Loucy (cell line): Measurements from ENCODE around the gene TBX19.

Experiments used
- EZH2phosphoT487 ChIP-seq: fragments of 200-600 bp; IDR thresholded peaks from 2 replicates; pipeline ENCODE4 v1.6.1; 2018; ENCODE audit warnings: antibody characterized with exemption, mild to moderate bottlenecking, moderate library complexity, borderline replicate concordance
- TF ChIP-seq, protein P1 (sequence below): fragments of 200-600 bp; sonication (generic); conservative IDR thresholded peaks from 2 replicates; pipeline ENCODE4 v1.5.1; 2014; ENCODE audit warnings: mild to moderate bottlenecking, antibody characterized with exemption, low read length

DNA sequence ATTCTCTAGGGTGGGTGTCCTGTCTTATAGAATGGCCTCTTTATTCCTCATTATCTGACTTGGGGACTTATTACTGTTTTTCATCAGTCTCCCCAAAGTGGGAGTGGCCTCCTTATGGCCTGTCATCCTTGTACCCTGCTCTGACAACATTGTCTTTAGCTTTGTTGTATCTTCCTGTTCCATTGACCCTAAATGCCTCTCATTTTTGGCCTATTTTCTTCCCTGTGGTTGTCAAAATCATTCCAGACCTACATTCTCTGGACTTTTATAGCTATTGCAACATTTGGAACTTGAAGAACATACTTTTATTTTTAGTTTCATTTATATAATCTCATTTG, 45.2 kb upstream of the TBX19 start:
- TF ChIP-seq, protein P1, sequence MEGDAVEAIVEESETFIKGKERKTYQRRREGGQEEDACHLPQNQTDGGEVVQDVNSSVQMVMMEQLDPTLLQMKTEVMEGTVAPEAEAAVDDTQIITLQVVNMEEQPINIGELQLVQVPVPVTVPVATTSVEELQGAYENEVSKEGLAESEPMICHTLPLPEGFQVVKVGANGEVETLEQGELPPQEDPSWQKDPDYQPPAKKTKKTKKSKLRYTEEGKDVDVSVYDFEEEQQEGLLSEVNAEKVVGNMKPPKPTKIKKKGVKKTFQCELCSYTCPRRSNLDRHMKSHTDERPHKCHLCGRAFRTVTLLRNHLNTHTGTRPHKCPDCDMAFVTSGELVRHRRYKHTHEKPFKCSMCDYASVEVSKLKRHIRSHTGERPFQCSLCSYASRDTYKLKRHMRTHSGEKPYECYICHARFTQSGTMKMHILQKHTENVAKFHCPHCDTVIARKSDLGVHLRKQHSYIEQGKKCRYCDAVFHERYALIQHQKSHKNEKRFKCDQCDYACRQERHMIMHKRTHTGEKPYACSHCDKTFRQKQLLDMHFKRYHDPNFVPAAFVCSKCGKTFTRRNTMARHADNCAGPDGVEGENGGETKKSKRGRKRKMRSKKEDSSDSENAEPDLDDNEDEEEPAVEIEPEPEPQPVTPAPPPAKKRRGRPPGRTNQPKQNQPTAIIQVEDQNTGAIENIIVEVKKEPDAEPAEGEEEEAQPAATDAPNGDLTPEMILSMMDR: no peak
- TF ChIP-seq EZH2phosphoT487: no peak
